NCI-H1417 treated with DMSO at 0.1 percent for 48 hours (cell line): ENCODE results near the gene ANGEL1.
A peak's percentile ranks its signal among the peaks of the same experiment; 100 is the strongest.

Experiments
- DNase-seq: peaks from one replicate; lab custom pipeline; 2025; lab: John Stamatoyannopoulos, UW

ANGEL1 gene, protein sequence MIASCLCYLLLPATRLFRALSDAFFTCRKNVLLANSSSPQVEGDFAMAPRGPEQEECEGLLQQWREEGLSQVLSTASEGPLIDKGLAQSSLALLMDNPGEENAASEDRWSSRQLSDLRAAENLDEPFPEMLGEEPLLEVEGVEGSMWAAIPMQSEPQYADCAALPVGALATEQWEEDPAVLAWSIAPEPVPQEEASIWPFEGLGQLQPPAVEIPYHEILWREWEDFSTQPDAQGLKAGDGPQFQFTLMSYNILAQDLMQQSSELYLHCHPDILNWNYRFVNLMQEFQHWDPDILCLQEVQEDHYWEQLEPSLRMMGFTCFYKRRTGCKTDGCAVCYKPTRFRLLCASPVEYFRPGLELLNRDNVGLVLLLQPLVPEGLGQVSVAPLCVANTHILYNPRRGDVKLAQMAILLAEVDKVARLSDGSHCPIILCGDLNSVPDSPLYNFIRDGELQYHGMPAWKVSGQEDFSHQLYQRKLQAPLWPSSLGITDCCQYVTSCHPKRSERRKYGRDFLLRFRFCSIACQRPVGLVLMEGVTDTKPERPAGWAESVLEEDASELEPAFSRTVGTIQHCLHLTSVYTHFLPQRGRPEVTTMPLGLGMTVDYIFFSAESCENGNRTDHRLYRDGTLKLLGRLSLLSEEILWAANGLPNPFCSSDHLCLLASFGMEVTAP

DNA sequence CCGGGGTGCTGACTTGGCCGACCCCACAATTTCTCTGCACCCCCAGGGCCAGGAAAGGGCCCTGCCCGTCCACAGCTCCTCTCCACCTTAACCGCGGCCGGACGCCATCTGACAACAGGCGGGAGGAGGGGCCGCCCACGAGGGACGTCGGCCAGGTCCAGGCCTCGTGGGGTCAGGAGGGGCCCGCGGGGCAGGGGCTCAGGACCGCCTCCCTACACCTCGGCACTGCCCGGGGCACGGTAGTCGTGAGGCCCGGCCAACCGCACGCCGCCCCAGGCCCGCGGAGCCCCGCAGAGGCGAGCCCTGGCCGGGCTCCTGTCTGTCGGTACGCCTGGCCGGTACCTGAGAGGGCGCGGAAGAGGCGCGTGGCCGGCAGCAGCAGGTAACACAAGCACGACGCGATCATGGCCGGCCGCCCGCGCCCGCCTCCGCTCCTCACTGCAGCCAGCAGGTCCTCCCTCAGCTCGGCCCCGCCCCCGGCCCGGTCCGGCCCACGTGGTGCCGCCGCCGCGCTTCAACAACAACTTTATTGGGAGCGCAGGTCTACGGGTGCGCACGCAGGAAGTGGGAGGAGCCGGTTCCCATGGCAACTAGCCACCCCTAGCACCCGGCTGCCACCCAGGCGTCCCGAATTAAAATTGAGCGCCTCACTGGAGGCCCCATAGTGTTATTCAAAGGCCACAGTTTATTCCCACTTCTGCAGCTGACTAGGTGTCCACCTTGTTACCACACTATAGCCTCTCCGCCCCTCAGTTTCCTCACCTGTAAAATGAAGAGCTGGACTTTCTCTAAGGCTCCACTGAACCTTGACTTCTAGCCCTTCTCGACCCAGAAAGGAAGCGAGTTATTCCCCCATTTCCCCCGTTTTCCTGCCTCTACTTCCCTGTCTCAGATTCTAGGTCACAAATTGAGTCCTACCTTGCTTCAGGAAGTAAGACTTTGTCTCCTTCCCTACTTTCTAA is at the start of gene ANGEL1:
ANGEL1 (minus strand) TSS at position 461 of the 962 bp plus-strand sequence; CDS start at position 406, 55 bp downstream.
- peak; percentile 80 for DNase-seq

DNA sequence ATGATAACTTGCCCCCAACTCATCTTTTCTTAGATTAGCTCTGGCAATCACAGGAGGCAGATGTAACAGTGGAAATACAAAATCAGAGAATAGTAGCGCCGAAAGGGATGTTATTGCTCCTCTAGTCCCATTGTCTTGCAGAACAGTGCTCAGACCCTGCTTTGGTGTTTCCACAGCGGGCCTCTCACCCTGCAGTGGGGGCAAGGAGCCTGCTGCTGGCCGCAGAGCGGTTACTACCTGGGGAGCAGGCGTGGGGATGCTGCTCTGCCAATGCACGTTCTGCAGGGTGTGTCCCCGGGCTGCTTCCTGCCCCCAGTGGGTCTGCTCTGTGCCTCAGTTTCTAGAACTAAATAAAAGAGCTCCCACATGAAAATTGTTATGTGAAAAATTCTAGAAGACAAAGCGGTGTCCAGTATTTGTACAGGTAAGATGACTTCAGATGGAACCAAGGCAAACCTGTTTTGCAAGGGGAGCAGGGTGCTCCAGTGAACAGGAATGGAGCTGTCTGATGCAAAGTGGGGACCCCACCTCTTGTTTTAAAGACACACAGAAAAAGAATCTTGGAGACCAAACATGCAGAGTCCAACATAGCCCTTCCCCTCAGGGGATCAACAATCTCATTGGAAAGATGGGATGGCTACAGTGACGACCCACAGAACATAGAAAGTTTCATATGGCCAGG is 49.0 kb upstream of the ANGEL1 start:
- no peak for DNase-seq

DNA sequence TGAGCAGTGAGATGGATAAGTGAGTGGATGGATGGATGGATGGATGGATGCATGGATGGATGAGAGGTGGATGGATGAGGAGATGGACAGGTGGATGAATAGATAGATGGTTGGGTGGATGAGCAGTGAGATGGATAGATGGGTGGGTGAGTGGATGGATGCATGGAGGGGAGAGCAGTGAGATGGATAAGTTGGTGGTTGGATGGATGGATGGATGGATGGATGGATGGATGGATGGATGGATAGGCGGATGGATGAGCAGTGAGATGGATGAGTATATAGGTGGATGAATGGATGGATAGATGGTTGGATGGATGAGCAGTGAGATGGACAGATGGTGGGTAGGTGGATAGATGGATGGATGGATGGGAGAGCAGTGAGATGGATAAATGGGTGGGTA is 44.1 kb upstream of the ANGEL1 start:
- no peak for DNase-seq

DNA sequence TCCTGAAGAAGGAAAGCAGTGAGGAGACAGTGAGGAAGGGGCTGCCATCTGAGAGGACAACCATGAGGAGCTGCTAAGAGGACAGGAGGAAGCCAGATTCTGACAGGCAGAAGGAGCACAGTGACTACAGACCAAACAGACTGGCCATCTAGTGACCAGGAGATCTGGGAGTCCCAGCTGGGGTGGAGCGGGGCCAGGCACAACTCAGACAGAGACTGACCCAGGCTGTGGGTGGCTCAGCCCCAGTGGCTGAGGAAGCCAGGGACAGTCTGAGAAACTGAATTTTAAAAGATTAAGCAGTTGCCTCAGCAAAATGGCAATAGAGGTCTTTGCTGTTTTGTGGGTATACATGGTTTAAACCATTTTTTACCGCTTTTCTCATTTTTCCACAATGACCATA is 42.4 kb upstream of the ANGEL1 start:
- no peak for DNase-seq

DNA sequence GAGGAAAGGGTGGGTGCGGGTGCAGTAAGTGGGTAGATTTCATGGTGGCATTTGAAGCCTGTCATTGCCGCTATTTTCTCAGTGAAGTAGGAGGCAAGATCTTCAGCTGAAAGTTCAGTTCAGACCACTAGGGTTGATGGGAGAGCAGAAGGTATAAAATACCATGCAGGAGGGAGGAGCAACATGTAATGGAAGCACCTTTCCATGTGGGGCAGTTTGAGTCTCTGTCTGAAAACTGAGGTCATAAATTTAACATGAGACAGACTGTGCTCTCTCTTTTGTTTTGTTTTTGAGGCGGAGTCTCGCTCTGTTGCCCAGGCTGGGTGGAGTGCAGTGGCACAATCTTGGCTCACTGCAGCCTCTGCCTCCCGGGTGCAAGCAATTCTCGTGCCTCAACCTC is 36.2 kb upstream of the ANGEL1 start:
- DNase-seq, result no peak

DNA sequence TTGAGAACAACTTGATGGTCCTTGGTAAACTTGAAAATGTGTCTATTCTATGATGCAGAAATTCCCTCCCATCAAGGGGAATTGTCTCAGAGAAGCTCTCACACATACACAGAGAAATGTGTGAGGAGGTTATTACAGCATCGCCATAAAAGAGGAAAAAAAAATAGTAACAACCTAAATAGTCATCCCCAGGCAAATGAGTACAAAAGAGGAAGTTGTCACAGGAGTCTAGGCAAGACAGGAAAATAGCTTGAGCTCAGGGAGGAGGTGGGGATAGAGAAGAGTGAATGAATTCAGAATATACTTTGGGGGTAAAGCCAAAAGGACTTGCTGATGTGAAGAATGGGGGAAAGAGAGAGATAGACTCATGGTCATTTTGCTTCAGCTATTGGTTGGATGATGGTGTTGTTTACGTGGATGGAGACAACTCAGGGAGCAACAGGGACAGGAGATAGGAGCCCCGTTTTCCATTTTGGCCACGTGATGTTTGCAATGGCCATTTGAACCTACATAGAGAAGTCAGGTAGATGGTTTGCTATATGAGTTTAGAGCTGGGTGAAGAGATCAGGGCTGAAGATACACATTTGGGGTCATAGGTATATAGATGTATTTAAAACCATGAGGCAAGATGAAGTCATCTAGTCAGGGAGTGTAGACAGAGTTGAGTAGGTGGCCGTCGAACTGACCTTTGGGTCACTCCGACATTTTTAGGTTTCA is 33.8 kb upstream of the ANGEL1 start:
- no peak for DNase-seq

DNA sequence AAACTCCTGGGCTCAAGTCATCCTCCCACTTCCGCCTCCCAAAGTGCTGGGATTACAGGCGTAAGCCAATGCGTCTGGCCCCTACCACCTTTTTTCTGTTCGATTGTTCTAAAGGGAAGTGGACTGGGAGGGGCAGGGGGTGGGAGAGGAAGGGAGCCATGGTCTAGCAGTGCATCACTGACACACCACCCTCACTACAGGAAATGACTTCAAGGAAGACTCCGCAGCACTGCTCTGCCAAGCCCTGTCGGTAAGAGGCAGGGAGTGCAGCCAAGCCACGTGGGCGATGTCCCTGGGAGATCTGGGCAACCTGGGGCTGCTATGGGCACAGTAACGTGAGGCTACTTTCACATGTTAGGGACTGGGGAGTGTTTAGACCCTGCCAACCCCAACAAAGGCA is 31.5 kb upstream of the ANGEL1 start:
- DNase-seq, result no peak

DNA sequence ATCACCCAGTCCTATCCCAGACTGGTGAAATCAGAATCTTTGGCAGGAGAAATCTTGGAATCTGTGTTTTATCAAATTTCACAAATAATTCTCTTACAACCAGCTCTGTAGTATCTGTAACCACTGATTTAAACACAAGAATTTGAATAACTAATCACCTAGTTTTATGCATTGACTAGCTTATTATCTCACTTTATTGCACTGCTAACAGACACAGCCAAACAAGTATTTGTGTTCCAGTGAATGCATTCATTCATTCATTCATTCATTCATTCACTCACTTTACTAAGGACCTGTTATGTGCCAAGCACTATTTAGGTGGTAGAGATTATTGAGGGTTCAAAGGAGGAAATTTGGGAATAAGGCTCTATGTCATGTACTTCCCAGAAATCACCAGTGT is 29.7 kb upstream of the ANGEL1 start:
- DNase-seq, result no peak

DNA sequence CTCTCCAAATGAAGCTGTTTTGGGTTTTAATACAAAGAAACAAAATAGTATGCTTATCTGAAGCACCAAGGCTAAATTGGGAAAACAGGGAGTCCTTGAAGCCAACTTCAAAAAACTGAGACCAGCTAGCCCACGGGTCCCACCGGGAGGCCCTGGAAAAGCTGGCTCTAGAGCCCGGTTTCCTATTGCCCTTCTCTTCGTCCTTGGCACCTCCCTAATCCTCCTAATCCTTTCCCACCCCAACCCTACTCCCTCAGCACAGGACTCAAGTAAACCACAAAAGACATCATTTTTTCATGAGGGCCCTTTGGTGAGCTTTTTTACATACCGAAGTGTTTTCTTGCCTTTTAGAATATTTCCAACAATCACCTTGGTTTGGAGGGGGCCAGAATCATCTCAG is 24.8 kb upstream of the ANGEL1 start:
- DNase-seq, result no peak

DNA sequence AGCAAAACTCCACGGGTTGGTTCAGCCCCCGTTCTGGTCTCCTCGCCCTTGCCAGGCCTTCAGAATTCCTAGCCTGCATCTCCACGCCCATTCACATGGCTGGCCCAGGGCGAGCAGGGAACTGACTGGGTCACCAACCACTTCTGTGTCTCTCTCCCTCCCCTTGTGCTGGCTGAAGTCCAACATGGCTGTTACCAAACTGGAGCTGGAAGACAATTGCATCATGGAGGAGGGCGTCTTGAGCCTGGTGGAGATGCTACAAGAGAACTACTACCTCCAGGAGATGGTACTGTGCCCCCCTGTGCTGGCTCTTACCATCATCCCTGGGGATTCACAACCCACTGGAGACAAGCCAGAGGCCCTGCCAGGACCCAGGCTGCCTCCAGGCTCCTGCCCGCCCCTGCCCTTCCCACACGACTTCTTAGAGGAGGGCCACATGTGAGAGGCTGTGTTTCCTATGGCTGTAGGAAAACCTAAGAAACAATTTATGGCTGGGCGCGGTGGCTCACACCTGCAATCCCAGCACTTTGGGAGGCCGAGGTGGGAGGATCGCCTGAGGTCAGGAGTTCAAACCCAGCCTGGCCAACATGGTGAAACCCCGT is 23.4 kb upstream of the ANGEL1 start:
- DNase-seq, result no peak

DNA sequence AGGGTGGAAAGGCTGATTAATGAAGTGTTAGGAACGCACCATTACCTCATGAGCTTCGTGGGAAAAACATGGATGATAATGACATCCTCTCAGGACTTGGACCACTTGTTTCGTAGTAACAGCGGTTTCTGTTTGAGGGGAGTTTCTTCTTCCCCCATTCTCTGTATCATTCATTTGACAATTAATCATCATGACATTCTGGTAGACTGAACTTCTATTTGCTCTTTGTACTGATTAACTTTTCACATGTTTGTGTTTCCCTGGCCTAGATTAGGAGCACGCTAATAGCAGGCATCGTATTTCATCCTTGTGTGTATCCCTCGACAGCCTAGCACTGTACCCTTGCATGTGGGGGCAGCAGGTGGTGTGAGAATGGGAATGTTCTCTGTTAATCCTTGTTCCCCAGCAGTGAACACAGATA is 21.6 kb upstream of the ANGEL1 start:
- DNase-seq, result no peak

DNA sequence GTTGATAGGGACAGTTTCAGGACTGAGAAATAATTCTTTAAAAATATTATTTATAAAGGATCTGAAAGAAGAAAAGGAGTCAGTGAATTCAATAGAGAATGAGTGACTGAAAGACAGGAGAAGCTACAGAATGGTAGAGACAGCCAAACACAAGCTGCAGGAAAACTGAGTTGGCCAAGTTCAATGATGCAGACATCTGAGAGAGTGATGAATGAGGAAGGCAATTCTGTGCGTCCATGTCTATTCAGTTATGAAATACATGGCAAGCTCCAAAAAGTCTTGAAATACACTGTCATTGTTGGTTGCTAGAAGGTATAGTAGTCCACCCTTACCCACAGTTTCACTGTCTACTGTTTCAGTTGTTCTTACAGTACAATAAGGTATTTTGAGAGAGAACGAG is 20.3 kb upstream of the ANGEL1 start:
- DNase-seq, result no peak

DNA sequence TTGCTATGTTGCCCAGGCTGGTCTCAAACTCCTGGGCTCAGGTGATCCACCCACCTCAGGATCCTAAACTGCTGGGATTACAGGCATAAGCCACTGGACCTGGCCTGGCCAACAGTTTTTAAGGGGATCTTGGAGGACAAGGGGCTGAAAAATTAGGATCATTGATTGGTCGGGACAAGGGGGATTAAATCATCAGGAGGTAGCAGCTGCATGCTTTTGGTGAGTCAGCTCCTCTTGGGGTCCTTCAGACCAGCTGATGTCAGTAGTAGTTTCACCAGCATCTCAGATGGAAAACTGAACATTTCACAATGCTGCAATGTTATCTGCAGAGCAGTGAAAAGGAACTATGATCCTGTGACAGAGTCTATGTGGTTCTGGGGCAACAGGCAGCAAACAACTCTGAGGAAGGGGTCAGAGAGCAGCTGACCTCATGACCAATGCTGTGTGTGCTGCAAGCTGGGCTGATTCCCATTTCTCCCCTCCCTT is 19.9 kb upstream of the ANGEL1 start:
- DNase-seq, result no peak

DNA sequence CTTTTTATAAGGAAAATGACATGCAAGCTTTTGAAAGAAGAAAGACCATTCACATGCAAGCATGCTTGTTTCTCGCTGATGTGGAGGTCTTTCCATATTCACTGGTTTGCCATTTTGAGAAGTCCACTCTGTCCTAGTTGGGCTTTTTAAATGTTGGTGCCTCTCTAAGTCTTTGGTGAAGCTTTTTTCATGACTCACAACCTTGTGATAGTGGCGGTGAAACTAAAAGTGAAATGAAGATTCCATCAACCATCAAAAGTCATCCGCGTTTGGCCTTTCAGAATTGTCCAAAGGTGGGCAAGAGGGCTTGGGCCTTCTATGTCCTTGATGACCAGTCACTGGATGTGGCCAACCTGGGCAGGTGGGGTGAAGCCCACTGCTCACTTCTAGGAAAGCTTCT is 17.9 kb upstream of the ANGEL1 start:
- DNase-seq, result no peak

DNA sequence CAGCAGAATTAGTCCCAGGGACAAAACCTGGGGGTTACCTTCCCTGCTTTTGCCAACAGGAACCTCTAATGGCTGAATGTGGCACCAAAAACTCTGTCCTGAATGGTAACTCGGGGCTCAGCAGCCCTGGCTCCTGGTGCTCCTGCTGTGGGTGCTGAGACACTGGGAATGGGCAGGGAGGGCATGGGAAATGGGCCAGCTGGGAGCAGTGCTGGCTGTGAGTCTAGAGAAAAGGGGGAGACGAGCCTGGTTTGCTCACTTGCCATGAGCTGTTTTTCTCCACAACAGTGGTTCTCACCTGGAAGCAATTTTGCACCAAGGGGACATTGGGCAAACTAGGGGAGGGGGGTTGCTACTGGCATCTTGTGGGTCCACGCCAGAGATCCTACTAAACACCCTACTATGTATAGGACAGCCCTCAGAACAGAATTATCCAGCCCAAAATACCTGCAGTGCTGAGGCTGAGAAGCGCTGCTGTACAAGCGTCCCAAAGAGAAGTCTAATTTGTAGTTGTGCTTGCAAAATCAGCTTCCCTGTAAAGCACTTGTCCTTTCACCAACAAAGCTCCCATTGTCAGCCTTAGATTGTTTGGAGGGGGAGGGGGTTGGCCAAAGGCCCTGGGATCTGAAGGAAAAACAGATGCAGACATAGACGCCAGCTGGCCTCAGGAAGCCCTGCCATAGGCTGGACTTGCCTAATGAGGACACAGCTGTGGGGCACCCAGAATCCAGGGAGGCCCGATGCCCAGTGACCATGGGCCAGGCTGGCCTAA is 17.2 kb upstream of the ANGEL1 start:
- DNase-seq, result no peak

DNA sequence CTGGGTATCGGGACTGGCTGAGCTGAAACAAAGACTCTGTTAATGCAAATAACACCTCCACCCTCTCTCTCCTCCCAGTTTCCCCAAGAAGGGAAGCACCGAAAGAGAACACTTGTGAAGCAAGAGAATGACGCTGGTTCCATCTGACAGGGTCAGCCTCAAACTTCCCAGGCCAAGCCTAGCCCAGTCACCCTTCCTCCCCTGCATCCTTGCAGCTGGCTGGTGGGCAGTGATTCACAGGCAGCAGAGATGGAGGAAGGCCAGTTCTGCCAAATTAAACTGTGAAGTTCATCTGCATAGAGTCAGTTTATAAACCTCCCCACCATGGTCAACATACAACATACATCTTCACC is 16.3 kb upstream of the ANGEL1 start:
- no peak for DNase-seq

DNA sequence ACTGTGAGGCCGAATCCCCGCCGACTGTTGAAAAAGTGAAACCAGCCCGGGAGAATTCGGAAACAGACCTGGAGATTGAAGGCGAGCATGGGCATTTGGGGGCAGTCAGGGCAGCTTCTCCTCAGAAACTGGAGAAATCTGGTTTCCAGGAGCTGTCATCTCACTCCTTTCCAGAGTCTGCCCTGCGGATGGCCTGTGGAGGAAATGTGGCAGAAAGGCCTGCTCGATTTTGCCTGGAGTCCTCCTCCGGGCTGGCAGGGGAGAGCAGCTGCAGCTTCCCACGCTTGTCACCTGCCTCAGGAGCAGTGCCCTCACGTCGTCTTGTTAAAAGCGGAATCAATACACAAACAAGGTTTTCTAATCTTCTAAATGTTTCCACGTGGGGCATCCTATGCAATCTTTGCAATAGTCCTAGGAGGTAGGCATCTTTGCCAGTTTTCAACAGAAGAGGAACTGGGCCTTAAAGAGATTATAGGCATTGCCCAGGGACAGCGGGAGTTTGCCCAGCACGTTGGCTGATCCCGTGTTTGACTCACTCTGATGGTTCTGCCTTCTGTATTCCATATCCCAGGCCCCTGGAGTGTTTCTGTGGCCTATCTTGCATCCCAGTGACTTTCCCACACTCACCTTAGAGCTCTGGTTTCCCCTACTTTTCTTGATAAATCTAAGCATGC is 15.8 kb upstream of the ANGEL1 start:
- no peak for DNase-seq

DNA sequence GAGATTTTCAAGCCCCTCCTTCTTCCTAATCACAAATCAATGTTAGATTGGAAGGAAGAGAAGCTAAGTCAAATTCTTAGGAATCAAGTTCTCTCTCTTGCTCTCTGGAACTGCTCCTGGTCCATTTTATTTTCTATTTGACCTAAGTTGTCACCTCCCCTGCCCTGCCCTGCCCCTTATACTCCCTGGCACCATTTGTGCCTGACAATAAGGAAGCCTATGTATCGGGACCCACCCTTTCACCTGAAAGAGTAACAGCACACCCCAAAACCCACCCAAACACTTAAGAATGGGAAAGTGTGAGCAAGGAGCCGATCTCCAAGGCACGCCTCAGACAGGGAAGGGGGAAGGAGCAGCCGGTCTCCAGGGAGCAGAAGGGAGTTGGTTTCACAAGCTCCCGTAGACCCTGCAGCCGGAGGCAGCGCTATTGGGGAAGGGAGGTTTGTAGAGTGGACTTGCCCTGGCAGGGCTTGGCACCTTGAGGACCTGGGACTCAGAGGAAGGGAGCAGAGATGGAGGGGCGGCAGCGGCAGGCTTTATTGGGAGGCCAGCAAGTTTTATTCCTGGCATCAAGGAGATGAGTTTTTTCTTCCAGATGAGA is 15.1 kb upstream of the ANGEL1 start:
- no peak for DNase-seq

DNA sequence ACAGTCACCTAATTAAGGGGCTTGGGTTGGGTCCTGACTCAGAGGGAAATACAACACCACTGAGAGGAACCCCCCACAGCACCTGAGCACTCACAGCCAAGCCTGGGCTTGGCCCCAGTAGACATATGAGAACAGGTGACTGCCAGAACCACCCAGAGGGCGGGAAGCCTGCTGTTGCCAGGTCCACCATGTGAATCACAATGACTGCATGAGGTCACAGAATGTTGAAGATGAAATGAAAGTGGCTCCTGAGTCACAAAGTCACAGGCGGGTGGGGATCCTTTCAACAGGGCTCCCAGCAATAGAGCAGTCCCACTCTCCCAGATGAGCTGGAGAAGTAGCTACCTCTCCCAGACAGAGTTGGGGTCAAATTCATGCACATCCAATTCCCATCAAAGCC is 13.4 kb upstream of the ANGEL1 start, which contains the start of gene LRRC74A:
LRRC74A (plus strand) TSS at position 287 of the 400 bp plus-strand sequence. CDS start 290 bp downstream, outside the sequence.
- DNase-seq, result no peak
